22Rv1 (cell line): ENCODE measurements around the gene SBK2.

ENCODE experiments used
- ZFX ChIP-seq: fragments of 450-650 bp; IDR thresholded peaks from 2 replicates; pipeline ENCODE4 v1.6.1; 2017; ENCODE audit warnings: antibody characterized with exemption, borderline replicate concordance
- TF ChIP-seq, protein P1 (sequence below): fragments of 450-650 bp; IDR thresholded peaks from 2 replicates; pipeline ENCODE4 v1.5.1; 2017; ENCODE audit warnings: mild to moderate bottlenecking

DNA sequence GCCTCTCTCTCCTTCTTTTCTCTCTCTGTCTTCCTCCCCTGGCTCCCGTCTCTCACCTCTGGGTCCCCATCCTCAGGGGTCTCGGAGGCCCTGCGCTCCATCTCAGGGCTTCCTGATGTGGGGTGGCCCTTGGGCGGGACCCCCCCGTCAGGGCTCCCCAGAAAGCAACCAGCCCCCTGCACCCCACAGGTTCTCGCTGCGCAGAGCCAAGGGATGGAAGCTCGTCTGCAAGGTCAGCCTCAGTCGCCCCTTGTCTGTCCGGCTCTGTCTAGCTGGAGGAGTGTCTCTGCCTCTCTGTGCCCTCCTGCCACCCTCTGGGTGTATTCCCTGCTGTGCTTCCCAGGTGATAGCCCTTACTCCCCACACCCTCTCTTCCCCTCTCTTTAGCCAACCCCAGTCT is 8.5 kb upstream of the SBK2 start, which contains the start of gene SBK3:
- TF ChIP-seq, protein P1, sequence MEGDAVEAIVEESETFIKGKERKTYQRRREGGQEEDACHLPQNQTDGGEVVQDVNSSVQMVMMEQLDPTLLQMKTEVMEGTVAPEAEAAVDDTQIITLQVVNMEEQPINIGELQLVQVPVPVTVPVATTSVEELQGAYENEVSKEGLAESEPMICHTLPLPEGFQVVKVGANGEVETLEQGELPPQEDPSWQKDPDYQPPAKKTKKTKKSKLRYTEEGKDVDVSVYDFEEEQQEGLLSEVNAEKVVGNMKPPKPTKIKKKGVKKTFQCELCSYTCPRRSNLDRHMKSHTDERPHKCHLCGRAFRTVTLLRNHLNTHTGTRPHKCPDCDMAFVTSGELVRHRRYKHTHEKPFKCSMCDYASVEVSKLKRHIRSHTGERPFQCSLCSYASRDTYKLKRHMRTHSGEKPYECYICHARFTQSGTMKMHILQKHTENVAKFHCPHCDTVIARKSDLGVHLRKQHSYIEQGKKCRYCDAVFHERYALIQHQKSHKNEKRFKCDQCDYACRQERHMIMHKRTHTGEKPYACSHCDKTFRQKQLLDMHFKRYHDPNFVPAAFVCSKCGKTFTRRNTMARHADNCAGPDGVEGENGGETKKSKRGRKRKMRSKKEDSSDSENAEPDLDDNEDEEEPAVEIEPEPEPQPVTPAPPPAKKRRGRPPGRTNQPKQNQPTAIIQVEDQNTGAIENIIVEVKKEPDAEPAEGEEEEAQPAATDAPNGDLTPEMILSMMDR: no peak
- TF ChIP-seq ZFX: no peak
